NCI-H2081 (cell line): Measurements from ENCODE around the gene PTPRB.
A peak's percentile ranks its signal among the peaks of the same experiment; 100 is the strongest.

ENCODE experiments used
- DNase-seq, 2 experiments: peaks; one replicate each; lab custom pipeline; 2025; lab: John Stamatoyannopoulos, UW

The PTPRB gene

GRCh38 chr12:70592664-70593063, 44.6 kb downstream of the PTPRB start:
- no peak for DNase-seq

GRCh38 chr12:70590549-70591226, 46.5 kb downstream of the PTPRB start:
- DNase-seq = no peak

GRCh38 chr12:70590051-70590450, 47.2 kb downstream of the PTPRB start:
- DNase-seq = peak; percentile 71 to 76

- no peak for DNase-seq
These were observed 52.9 kb downstream of the PTPRB start for GRCh38 chr12:70584332-70584731.

GRCh38 chr12:70583251-70583650, 54.0 kb downstream of the PTPRB start:
- no peak for DNase-seq

- no peak for DNase-seq
These were observed 56.0 kb downstream of the PTPRB start for GRCh38 chr12:70581208-70581607.

GRCh38 chr12:70577283-70577634, 60.0 kb downstream of the PTPRB start:
- no peak for DNase-seq

GRCh38 chr12:70576341-70577282, 60.6 kb downstream of the PTPRB start:
- peak; percentile 58 to 79 for DNase-seq

- no peak for DNase-seq
These were observed 65.4 kb downstream of the PTPRB start for GRCh38 chr12:70571705-70572268.

- DNase-seq = no peak
These were observed 66.2 kb downstream of the PTPRB start for GRCh38 chr12:70571029-70571428.

GRCh38 chr12:70561550-70561949, 75.7 kb downstream of the PTPRB start:
- no peak for DNase-seq

- no peak for DNase-seq
These were observed 76.6 kb downstream of the PTPRB start for GRCh38 chr12:70560671-70561070.

GRCh38 chr12:70559390-70559789, 77.8 kb downstream of the PTPRB start:
- DNase-seq = no peak

GRCh38 chr12:70557583-70558191, 79.5 kb downstream of the PTPRB start:
- DNase-seq = no peak

GRCh38 chr12:70556179-70556869, 80.9 kb downstream of the PTPRB start:
- DNase-seq = no peak

GRCh38 chr12:70555081-70555480, 82.1 kb downstream of the PTPRB start:
- no peak for DNase-seq

GRCh38 chr12:70553391-70553859, 83.8 kb downstream of the PTPRB start:
- DNase-seq = no peak

- no peak for DNase-seq
These were observed 85.5 kb downstream of the PTPRB start for GRCh38 chr12:70551731-70552130.

GRCh38 chr12:70550180-70550577, 87.0 kb downstream of the PTPRB start:
- no peak for DNase-seq

GRCh38 chr12:70549340-70550179, 87.7 kb downstream of the PTPRB start:
- no peak for DNase-seq

- no peak for DNase-seq
These were observed 93.8 kb downstream of the PTPRB start for GRCh38 chr12:70543444-70543843.
